GM19468 (cell line): ENCODE results near the gene COL27A1.
"Not testable (repeated sequence)": the region's sequence is repeated elsewhere in the genome, so short reads cannot be mapped to it uniquely, and the experiment has no call there.

Experiments
- ATAC-seq: cut with Tn5 transposase; IDR thresholded peaks from one replicate; pipeline ENCODE4 v1.9.1; 2021; ENCODE audit warnings: mild to moderate bottlenecking, moderate library complexity, moderate number of reproducible peaks; ENCODE audit not compliant: unreplicated experiment; ENCODE audit errors: extremely low read depth

The COL27A1 gene

DNA sequence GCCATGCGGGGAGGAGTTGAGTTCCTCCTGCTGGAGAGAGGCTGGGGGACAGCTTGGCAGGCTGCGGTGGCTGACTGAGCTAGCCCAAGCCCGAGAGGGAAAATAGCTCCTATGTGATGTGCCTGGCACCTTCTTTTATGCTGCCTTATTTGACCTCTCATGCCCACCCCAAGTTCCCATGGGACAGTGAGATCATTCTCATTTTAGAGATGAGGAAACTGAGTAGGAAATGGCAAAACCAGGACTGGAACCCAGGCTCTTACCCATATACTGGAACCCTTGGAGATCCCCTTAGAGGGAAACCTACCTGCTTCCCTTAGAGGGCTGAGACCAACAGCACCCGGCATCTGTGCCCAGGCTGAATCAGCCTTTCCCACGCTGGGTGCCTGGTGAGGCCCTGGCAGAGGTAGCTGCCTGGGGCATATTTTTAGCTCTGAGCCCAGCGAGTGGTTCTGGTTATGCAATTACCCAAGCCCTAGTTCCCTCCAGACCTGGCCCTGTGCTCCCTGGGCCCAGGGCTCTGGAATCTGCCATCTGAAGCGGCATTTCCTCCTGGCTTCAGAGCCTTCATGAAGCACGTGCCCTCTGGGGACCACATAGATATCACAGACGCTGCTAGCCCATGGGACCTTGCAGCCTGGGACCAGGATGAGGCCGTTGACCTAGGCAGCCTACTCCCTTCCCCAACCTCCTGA is 23.6 kb downstream of the COL27A1 start:
- no peak for ATAC-seq

DNA sequence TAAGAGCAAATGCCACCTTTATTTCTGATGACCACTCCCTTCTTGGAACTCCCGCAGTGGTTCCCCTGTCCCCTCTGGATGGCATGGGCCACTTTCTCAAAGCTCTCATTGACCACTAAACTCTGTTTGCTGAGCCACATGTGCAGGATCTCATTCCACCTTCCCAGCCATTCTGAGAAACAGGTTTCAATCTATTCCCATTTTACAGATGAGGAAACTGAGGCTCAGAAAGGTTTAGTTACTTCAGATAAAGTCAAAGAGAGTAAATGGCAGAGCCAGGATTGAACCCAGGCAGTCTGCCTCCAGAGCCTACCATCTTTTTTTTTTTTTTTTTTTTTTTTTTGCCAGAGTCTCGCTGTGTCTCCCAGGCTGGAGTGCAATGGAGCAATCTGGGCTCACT is 24.2 kb downstream of the COL27A1 start:
- ATAC-seq, result no peak

DNA sequence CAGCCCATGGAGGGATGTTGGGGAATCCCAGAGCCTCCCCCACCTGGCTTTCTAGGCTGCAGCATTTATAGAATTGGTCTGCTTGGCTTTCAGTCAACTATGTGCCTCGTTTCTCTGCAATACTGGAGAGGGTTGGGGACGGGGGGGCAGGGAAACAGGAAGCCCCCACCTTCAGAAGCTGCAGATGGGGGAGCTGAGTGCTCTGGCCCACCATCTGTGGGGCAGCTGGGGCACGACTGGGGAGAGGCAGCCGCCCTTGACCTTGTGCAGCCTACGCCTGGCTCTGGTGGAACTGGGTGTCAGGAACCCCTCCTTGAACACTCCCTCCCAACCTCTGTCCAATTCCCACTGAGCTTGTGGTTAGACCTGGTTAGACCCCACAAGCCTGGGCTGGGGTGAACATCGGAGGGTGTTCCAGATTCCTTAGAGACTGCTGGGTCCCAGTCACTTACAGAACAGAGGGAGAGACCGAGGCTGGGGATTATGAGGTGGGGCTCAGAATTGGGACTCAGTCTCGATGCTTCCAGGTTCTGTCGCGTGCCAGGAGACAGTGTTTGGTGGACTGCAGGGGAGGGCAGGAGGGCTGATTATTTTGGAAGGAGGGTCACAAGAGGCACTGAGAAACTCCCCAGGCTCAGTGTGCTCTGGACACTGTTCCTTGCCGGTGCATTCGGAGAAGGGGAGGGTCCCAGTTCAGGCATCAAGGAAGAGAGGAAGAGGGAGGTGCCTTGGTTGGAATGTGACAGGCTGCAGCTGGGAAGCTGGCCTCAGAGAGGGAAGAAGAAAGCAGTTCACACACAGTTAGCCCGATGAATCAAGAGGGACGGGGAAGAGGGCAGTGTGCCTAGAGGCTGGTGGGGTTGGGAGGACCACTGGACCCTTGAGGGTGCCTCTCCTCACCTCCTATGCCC is 25.6 kb downstream of the COL27A1 start:
- ATAC-seq, result no peak

DNA sequence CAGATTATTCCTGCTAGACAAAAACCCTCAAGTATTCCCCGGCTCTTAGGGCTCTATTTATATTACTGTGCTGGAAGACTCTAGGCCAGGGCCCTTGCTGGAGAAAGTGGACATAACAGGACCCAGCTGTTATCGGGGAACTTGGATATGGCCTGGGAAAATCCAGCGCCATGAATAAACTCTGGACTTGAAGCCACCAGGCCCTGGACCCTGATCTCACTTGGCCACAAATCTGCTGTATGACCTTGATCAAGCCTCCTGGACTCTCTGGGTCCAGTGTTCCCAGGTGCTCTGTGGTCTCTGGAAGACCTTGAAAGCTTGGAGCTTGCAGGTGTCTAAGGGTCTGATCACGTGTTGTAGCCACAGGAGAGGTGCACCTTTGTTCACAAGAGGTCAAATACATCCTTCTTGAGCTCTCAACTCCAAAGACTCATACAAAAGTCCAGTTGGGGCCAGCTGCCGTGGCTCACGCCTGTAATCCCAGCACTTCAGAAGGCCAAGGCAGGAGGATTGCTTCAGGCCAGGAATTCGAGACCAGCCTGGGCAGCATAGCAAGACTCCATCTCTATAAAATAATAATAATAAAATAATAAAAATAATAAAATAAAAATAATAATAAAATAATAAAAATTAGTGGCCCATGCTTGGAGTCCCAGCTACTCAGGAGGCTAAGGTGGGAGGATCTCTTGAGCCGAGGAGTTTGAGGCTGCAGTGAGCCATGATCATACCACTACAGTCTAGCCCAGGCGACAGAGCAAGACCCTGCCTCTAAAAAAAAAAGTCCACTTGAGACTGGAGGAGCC is 26.5 kb downstream of the COL27A1 start:
- no peak for ATAC-seq

DNA sequence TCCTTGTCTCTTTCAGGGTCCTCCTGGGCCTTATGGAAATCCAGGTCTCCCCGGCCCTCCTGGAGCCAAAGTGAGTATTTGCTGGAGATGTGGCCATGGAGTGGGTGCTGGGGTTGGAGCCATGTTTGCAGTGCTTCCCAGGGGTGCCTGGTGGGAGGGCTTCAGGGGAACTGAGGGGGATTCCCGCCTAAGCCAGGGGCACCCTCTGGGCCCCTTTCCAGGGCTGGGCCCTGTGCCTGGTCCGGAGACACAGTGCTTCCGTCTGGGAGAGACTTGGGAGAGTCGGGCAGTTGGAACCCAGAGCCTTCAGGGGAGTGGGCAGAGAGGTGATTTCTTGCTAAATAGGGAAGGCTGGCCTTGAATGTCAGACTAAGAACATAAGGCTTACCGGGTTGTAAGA is 27.7 kb downstream of the COL27A1 start:
- ATAC-seq, result no peak

DNA sequence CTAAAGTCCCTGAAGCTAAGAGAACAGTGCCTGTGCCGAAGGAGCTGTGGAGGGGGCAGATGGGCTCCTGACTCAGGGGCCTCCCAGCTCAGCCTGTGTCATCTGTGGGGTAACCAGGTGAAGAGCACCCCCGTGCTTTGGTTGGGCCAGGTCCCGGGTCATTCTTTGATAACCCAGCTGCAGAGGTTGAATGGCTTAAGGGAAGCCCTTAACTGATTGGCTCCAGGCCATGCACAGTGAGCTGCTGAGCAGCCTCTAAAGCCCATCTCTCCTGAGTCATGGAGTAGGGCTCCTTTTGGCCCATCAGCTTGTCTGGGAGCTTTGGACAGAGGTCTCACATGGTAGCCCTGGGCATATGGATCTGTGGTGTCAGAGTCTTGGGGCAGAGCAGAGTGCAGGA is 28.7 kb downstream of the COL27A1 start:
- no peak for ATAC-seq

DNA sequence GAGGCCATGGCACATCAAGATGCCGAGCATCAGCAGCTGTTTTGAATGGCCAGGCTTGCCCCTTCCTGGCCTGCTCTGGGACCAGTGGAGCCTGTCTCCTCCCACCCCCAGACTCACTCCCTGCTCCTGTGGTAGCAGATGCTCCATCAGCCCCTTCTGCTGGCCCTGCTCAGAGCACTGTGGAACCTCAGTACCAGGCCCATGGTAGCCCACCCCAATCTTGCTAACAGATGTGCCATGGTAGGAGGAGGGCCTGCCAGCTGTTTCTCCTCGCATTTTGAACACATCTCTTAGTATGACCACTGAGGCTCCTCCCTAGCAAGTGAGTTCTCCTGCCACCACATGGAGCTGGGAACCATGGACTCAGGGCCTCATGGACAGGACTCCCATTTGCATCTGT is 29.5 kb downstream of the COL27A1 start:
- no peak for ATAC-seq

DNA sequence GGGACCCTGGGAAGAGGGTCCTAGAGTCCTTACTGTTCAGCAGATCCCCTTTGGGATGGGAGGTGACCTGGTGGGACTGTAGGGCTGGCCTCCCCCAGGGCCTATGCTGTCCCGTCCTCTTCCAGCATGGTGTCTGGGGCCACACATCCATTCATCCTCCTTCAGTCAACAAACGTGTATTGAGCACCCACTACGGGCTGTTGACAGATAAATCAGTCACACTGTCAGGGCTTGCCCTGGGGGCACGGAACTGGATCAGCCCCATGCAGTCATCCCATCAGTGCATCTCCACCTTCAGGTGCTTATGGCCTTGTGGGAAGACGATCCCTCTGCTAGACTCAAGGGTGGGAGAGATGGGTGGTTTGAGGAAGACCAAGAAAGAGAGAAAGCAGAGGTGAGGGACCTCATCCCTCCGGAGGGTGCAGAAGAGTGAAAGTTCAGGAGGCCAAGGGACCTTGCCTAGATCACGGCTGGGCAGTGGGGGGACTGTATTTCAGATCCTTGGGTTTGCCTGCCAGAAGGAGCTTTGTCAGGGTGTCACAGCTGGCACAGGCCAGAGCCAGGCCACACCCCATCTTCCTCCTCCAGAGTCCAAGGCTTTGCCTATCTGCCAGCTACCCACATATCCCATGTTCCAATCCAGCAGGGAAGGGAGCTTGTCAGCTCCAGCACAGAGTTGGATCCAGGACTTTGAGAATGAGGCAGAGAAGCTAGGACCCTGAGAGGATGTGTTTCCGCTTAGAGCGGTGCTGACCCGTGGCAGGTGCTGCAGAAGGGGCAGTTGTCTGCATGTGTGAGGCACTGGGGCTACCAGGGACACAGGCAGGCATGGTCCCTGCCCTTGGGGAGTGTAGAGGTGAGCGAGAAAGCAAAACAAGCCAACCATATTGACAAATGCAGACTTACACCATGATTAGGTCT is 30.5 kb downstream of the COL27A1 start:
- ATAC-seq, result no peak

DNA sequence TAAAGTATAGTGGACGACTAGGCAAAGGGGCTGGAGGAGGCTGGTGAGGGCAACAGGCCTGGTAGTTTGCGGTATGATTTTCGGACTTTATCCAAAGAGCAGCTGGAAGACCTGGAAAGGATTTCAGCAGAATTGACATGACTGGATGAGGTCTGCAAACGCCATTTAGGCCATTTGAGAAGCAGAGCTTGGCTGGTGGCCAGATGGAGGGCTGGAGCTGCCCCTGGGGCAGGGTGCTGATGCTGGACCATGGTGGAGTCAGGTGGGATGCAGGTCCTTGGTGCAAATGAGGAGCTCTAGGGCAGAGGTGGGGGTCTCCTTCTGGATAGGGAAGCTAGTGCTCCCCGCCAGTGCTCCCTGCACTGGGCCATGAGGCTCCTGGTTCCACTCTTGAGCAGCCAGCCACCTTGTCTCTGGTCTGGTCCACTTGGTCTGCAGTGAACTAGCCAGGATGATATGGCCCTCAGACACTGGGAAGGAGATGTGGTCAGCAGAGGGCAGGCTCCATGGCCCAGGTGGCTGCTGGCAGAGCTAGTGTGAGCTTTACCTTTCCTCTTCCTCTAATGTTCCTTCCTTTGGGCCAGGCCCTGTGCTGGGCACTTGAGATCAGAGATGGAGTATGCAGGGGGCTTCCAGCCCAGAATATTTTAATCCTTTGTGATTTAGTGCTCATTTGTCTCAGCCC is 31.4 kb downstream of the COL27A1 start:
- no peak for ATAC-seq

DNA sequence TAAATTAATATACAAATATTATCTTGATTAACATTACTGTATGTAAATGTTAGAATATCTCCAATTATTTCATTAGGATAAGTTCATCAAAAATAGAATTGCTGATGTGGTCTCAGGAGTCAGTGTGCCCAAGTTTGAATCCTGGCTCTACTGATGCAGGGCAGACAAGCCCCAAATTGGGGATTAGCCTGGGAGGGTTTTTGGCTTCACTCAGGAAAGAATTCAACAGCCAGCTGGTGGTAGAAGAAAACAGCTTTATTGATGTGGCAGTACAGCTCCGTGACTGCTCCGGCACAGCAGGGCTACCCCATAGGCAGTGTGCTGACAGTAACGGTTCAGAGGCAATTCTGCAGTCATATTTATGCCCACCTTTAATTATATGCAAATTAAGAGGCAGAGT is 32.5 kb downstream of the COL27A1 start:
- ATAC-seq, result no peak

DNA sequence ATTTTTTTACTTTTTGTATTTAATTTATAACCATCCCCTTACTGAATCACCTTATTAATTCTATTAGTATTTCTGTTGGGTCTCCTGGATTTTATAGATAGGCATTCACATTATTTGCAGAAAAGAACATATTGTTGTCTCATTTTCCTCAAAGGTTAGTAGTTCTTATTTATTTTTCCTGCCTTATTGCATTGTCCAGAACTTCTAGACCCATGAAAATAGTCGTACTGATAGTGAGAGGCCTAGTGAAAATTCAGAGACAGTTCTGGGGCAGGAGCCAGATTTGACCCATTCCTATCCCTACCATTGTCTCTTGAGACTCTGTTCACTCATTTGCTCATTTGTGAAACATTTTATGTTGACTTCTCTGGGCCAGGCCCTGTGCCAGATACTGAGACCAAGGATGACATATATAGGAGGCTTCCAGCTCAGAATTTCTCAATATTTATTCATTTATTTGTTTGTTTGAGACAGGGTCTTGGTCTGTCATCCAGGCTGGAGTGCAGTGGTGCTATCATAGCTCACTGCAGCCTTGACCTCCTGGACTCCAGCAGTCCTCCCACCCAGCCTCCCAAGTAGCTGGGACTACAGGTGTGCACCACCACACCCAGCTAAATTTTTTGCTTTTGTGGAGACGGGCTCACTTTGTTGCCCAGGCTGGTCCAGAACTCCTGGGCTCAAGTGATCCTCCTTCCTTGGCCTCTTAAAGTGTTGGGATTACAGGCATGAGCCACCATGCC is 34.7 kb downstream of the COL27A1 start:
- no peak for ATAC-seq

DNA sequence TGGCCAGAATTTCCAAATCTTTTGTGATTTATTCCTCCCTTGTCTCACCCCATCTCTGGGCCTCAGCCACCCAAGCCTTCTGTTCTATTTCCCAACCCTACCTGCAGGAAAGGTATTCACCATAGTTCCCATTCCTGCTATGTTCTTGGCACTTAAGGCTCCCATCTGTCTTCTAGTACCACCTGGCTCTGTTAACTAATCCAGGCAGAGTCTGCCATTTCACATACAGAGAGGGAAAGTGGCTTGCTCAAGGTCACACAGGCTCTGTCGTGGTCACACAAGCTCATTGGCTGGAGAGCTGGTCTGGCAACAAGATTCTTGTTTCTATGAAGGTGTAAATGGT is 35.2 kb downstream of the COL27A1 start:
- ATAC-seq, result no peak

DNA sequence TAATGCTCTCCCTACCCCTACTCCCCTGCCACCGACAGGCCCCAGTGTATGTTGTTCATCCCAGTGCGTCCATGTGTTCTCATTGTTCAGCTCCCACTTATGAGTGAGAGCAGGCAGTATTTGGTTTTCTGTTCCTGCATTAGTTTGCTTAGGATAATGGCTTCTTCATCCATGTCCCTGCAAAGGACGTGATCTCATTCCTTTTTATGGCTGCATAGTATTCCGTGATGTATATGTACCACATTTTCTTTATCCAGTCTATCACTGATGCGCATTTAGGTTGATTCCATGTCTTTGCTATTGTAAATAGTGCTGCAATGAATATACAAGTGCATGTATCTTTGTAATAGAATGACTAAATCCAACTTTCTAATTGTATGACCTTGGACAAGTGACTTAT is 36.1 kb downstream of the COL27A1 start:
- ATAC-seq, result not testable (repeated sequence)

DNA sequence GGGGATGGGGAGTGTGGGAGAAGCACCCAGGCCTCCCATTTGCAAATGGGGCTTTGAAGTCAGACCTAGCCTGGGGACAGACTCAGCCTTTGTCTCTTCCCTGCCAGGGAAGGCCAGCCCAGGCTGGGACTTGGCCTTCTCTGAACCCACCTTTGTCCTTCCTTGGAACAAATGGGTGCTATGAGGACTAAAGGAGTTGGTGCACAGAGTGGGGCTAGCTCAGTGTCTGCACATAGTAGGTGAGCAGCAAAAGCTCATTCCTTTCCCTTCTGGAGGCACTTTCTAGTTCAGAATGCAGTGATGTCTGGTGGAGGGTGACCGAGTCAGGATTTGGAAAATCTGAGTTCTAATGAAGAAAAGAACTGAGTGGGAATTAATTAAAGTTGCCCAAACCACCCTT is 37.2 kb downstream of the COL27A1 start:
- no peak for ATAC-seq

DNA sequence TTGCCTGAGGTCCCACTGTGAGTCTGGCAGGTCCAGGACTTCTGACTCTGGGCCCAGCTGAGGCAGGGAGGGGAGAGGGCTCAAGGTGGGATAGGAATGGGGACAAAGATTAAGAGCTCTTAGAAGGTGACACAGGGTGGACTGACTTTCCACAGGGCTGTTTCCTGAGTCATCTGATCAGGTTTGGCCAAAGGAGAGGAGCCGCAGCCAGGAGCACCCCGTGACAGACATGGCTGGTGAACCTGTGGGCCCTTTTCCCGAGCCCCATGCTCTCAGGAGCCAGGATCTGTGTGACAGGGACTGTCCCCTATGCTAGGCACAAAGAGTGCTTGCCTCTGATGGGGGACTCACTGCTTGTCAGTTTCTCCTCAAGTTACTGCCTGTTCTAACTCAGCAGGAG is 37.8 kb downstream of the COL27A1 start:
- no peak for ATAC-seq

DNA sequence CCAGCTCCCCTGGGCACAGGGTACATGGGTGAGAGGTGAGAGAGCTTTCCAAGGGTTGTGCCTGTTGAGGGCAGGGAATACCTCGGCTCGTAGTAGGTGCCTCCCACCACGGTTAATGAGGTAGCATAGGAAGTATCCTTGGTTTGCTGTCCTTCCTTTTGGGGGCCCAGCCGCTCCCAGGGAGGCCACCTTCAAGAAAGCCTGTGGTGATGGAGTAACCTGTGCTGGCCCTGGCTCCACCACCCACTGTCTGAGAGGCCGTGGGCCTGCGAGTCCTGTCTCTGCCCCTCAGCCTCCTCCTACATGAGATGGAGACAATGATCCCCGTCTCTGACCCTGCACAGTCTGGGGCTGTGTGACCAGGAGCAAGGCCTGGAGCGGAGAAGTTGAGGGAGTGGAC is 40.8 kb downstream of the COL27A1 start:
- ATAC-seq, result no peak

DNA sequence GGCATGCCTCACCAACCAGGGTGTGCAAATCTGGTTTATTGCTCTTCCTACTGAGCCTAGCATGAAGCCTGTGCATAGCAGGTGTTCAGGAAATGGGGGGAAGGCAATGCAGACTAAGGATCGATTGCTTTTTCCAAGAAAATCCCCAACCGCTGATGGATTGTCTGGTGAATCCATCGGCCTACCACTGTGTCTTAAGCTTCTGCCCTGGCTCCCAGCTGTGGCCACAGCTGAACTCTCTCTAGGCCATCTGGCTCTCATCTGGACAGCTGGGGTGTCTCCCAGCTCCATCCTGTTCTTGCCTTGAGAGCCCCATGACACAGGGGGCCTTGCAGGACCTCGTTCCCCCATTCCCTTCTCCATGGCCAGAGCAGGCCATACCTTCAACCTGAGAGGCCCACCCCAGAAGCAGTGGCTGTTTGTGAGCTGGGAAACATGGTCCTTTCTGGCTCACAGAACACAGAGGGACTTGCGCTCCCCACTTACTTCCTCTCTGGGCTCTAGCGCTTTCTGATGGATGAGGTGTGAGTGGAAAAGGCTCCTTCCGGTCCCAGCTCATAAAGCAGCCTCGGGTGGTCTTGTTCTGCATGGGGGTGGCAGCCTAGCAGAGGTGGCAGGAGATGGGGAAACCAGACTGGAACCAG is 41.8 kb downstream of the COL27A1 start:
- ATAC-seq, result no peak
